Esophagus muscularis mucosa (tissue), 4 donors: ENCODE measurements around the gene TASOR2.

Experiments used
- EP300 ChIP-seq: sonication (generic); formaldehyde crosslinking; IDR thresholded peaks from one replicate; pipeline ENCODE4 v1.6.1; 2017; ENCODE audit warnings: antibody characterized with exemption
- POLR2A ChIP-seq: fragments of 450-650 bp; IDR thresholded peaks from one replicate; pipeline ENCODE4 v1.6.1; 2017; ENCODE audit warnings: antibody characterized with exemption, moderate library complexity, mild to moderate bottlenecking, low read depth
- POLR2AphosphoS5 ChIP-seq, 2 donors: sonication (generic); formaldehyde crosslinking; IDR thresholded peaks; one replicate each; pipeline ENCODE4 v1.6.1; 2017; ENCODE audit warnings: antibody characterized with exemption in 2 of 2
- TF ChIP-seq, protein P1 (sequence below), 3 experiments: fragments of 200-600 bp in 2 of 3; fragments of 450-650 bp in 1 of 3; sonication (generic) in 2 of 3; IDR thresholded peaks; one replicate each; pipeline ENCODE4 v1.5.1; 2017 to 2019; ENCODE audit warnings: antibody characterized with exemption in 3 of 3, mild to moderate bottlenecking in 2 of 3, moderate library complexity in 1 of 3

DNA sequence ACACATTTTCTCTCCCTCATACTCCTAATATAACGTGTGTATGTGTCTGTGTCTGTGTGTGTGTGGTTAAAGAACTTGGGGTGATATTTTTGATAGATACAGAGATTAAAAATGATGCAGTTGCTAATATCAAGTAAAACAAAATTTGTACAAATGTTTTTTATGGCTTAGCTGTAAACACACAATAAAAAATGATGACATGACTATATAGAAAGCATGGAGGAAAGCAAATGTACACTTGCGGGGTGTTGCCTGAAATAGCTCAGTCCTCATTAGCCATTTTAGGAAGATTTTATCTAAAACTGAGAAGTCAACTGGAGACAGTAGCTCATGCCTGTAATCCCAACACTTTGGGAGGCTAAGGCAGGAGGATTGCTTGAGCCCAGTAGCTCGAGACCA is 5.6 kb upstream of the TASOR2 start:
- no peak for TF ChIP-seq POLR2A
- TF ChIP-seq, protein P1, sequence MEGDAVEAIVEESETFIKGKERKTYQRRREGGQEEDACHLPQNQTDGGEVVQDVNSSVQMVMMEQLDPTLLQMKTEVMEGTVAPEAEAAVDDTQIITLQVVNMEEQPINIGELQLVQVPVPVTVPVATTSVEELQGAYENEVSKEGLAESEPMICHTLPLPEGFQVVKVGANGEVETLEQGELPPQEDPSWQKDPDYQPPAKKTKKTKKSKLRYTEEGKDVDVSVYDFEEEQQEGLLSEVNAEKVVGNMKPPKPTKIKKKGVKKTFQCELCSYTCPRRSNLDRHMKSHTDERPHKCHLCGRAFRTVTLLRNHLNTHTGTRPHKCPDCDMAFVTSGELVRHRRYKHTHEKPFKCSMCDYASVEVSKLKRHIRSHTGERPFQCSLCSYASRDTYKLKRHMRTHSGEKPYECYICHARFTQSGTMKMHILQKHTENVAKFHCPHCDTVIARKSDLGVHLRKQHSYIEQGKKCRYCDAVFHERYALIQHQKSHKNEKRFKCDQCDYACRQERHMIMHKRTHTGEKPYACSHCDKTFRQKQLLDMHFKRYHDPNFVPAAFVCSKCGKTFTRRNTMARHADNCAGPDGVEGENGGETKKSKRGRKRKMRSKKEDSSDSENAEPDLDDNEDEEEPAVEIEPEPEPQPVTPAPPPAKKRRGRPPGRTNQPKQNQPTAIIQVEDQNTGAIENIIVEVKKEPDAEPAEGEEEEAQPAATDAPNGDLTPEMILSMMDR (IDR thresholded peaks at IDR 0.05), result no peak
- no peak for TF ChIP-seq POLR2AphosphoS5 (IDR thresholded peaks at IDR 0.05)
- no peak for TF ChIP-seq EP300
